Measurements from ENCODE around the gene TTC21A.

DNA sequence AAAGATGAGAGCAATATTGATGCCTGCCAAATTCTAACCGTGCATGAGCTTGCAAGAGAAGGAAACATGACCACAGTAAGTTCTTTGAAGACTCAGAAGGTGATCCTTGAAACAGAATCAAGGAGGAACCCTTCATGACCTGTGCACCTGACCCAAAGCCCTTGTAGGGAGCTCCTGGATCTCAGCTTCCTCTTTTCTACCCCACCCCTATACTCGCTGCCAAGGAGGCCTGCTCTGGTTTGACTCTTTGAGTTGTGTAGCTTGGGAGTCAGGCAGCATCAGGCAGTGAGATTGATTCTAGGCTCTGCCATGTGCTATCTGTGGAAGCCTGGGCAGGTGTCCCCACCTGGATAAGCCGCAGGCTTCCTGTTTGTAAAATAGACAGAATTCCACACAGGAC, 10.6 kb downstream of the TTC21A start:
- TF ChIP-seq, protein P1, sequence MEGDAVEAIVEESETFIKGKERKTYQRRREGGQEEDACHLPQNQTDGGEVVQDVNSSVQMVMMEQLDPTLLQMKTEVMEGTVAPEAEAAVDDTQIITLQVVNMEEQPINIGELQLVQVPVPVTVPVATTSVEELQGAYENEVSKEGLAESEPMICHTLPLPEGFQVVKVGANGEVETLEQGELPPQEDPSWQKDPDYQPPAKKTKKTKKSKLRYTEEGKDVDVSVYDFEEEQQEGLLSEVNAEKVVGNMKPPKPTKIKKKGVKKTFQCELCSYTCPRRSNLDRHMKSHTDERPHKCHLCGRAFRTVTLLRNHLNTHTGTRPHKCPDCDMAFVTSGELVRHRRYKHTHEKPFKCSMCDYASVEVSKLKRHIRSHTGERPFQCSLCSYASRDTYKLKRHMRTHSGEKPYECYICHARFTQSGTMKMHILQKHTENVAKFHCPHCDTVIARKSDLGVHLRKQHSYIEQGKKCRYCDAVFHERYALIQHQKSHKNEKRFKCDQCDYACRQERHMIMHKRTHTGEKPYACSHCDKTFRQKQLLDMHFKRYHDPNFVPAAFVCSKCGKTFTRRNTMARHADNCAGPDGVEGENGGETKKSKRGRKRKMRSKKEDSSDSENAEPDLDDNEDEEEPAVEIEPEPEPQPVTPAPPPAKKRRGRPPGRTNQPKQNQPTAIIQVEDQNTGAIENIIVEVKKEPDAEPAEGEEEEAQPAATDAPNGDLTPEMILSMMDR (IDR thresholded peaks at IDR 0.05; ENCODE audit: borderline replicate concordance, extremely low read depth, low read length, poor library complexity, severe bottlenecking): no peak
- TF ChIP-seq EZH2 (IDR thresholded peaks at IDR 0.05; ENCODE audit: borderline replicate concordance, low read depth, low read length, severe bottlenecking): no peak
